Activated T-cell treated with anti-CD3 and anti-CD28 coated beads for 4 hours (primary cell): Measurements from ENCODE around the gene TNIK.
"Not testable (repeated sequence)": the region's sequence is repeated elsewhere in the genome, so short reads cannot be mapped to it uniquely, and the experiment has no call there.

Experiments
- DNase-seq: peaks from one replicate; pipeline ENCODE4 v3.0.0-alpha.2; 2020

The TNIK gene

DNA sequence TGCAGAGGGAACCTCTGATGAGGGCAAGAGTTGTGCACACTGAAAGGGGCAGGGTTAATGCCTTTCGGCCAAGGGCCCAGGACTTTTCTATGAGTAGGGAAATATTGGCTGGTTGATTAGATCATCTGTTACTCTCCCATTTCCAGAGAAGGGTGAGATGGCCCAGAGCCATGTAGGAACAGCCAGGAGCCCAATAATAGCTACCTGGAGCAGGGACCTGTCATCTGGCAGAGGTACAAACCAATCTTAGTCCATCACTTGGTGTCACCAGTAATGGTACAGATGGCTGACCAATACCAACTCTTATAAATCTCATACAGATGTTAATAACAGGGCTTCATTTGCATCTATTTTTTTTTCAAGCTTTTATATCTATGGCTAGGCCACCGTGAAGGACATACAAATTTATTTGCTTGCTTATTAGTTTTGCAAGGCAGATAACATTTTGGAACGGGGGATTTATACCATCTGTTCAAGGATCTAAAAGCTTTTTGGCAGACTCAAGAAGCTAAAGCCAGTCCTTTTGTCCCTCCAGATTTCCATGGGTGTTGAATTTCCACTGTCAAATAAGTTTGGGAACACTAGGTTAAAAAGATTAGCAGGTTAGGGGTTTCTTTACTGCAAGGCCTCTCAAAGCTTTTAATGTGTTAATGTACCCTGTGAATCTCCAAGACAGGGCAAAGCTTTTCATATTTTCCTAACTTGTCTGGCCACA is 79.3 kb downstream of the TNIK start:
- no peak for DNase-seq

DNA sequence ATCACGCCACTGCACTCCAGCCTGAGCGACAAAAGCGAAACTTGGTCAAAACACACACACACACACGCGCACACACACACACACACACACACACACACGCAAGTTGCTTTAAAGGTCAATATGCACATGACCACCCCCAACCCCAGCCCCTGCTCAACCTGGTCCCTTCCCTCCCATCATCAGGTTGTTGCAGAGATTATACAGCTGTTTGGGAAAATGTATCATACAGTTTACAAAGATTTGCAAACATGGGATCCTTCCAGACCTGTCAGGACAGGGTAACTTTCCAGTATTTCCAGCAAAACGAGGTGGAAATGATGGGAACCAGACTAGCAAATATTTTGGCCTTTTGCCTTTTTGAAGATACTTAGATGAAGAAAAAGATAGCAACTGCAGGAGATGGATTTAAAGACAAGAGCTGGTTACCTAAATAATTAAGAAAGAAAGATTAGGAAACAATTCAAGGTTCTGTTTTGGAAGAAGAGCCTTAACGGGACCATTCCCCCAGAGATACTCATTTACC is 80.2 kb downstream of the TNIK start:
- DNase-seq = no peak

DNA sequence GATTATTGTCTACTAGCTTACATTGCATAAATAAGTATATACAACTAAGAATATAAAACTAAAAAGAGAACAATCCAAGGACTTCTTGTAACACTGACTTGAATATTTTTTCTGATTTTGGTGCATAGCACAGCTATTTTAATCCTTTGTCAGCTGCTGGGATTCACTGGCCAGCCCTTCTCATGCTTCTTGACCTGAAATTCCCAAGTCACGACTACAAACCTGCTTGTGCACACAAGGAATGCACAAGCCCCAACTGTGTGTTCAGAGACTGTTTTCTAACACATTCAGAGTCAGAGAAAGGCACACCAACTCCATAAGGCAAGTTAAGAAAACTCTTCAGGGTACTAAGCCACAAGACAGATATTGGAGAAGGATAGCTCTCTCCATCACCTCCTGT is 80.9 kb downstream of the TNIK start:
- DNase-seq = no peak

DNA sequence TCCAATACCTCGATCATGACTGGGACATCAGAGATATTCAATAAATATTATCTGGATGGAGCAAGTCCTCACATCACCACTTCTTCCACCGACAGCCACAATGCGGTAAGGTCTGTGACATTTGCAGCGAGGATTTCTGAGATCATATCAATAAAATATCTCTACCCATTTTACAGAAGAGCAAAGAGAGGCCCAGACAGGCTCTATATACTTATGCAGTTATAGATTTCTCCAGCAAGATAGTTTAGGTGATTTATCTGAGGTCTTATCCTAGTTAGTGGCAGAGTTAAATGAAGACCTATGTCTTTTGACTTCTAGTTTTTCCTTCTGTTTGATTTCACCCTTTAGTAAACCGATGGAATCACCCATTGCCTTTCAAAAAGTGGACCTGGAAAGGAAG is 81.6 kb downstream of the TNIK start:
- no peak for DNase-seq

DNA sequence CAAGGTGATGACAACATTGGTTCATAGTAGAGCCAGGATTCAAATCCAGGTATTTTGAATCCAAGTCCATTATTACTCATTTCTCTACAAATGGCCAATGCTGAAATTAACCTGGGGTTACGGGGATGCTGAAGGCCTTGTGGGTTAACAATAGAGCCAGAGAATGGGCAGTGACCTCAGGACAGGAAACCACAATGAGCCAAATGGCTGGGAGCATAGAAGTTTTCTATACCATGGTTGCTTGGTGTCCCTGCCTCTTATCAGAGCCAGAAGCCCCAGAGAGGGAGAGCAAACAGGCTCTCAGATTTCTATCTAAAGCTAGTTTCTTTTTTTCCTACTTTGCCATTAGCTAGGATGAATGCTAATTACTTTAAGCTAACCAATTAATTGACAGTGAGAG is 82.3 kb downstream of the TNIK start:
- no peak for DNase-seq

DNA sequence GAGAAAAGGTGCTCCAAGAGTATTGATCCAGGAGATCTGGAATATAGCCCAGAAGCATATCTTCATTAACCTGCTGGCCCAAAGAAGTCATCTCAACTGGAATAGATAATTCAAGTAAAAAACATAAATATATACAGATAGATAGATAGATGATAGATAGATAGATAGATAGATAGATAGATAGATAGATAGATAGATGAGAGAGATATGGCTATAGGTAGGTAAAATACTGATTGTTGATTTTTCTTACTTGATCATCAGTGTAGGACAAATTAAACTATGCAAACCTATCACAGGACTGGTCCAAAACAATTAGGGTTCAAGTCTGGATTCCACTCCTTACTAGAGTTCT is 83.6 kb downstream of the TNIK start:
- no peak for DNase-seq

DNA sequence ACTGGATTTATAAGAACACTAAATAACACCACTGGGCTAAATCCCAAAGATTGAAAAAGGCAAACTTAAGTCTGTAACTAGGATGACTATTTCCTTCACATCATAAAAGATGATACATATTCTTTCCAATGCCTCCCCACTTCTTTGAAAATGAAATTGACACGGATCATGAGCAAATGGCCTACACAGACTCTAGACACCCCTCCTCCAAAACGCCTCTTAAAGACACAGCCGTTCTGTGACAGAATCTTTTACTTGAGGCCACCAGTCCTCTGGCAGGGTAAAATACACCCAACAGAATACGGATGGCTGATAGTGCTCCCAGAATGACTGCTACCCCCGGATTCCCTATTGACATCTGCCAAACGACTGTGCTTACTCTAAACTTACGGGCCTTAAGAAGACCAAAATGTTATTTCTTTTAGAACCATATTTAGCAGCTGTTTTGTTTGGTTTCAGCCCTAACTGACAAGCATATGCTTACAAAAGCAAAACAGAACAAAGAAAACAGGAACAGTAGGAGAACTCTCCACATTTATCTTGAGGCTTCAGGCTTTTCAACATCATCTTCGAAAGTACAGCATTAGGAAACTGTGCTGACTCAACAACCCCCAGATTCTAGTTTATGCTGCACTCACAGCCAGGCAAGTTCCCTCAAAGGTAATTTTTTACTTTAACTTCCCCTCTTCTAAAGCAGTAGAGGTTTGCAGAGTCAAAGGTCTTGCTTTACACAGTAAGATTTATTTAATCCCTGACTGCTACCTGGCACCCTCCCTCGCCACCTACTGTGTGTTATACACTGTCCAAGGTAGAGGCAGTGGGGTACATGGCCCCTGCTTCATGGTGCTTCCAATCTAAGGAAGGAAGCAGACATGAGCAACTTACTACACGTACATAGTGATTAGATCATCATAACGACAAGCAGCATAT is 84.3 kb downstream of the TNIK start:
- DNase-seq = no peak

DNA sequence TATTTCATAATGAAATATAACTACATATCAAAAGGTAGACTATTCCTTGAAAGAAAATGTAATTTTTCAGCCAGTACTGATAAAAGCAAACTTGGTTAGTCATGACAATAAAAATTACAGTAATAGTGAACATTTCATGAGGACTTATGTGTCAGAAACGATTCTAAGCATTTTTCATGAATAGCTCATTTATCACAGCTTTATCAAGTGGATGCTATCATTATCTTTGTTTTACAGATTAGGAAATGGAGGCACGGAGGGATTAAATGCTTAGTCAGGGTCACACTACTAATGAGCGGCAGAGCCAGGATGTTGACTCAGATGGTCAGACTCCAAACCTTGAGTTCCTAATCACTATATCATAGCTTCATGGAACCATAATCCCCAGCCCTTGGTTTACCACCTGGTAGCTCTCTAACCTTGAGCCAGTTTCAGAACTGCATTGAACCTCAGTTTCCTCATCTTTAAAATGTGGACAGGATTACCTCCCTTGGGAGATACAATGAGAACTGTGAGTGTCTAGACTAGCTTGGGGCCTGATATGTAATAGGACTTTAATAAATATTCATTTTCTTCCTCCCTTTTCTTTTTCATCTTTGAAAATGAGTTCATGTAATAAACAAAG is 85.4 kb downstream of the TNIK start:
- DNase-seq = no peak

DNA sequence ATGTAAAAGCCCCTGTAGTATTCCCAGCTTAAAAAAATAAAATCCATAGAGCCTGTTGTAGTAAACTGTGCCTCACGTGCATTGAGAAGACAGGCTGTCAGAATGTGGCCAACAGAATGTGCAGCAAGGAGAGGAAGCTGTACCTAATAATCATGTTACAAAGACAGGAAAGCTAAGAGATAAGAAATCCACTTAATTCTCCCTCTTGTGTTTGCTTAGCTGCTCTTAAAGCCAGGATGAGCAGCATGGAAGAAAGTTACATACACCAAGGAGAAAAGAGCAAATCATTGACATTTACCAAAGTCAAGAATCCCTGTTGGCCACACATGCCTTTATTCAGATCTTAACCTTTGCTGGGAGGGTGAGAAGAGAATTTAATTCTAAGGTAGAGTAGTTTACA is 85.9 kb downstream of the TNIK start:
- DNase-seq = no peak

DNA sequence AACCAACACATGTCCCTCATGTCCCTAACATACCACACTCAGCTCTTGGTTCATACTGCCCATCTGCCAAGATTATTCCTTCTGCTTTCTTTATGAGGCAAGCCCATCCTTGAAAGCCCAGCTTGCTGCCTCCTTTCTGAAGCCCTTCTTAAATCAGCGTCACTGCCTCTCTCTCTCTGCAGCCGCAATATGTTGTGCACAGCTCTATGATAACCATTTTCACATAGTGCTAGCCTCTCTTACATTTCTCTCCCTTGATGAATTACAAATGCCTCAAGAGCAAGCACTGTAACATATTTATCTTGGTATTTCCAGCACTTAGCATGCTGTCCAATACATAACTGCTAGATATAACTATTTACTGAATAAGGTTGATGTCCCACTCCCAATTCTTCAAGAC is 86.5 kb downstream of the TNIK start:
- no peak for DNase-seq

DNA sequence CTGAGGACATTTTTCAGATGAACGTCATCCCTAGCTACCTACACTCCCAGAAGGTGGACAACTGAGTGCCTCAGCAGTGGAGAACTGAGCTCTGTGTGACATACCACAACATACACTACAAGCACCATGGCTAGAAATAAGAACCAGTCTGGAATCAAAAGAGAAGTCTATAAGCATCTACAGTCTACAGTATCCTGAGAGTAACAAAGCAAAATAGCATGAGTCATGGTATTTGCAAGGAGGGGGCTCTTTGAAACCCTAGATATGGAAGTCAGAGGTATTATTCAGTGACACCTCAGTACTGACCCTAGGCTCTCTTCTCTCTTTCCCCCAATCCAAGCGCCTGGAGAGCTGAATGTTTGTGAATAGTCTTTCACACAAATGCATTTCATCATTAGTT is 87.5 kb downstream of the TNIK start:
- no peak for DNase-seq

DNA sequence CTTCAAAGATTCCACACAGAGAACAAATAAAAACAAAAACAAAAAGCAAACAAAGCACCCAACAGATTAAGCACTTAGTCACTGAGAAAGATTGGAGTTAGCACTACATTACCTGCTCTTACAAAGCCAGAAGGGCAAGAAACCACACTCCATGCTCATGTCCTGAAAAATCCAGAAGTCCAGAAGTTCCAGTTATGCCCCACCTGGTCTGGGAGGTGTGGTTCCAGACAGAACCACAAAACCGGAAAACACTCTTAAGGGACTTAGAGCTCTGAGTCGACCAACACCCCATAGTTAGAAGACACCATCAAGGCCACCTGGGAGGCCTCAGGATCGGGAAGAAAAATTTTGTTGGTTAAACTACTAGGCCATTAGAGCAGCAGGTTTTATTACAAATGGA is 88.9 kb downstream of the TNIK start:
- no peak for DNase-seq

DNA sequence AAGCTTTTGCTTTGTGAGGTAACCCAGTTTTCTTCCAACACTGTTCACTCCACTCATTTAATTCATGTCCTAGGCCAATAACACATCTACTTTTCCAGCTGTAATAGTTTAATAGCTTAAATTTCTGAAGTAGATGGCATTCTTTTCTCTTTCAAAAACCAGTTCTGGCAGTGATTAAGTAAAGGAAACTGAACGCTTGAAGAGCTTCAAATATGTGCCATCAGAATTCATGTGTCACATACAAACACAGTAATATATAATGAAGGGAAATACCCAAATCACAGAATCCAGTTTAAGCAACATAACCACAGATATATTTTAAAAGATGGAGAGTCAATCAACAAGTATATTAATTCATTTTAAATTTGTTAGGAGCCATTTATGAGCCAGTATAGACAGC is 91.0 kb downstream of the TNIK start:
- no peak for DNase-seq

DNA sequence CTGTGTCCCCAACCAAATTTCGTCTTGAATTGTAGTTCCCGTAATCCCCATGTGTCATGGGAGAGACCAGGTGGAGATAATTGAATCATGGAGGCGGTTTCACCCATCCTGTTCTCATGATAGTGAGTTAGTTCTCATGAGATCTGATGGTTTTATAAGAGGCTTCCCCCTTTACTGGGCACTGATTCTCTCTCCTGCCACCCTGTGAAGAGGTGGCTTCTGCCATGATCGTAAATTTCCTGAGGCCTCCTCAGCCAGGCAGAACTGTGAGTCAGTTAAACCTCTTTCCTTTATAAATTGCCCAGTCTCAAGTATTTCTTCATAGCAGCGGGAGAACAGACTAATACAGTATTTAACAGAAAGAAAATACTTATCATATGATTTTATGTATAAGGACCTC is 93.5 kb downstream of the TNIK start:
- DNase-seq = not testable (repeated sequence)

DNA sequence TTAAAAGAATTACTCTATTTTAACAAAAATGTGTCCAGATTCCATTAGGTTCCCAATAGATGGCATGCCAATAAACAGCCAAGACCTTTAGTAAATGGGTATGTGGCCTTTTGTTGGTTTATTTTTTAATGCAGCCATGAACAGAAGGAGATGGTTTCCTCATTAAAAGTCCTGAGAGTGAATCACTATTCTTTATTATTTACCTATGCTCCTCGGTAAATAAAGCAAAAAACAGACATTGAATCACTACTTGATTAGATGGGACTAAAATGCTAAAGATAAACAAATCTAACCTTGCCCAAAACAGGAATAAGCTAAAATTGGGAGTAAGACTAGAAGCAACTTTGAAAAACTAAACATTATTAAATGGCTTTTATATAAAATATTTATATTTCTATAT is 94.2 kb downstream of the TNIK start:
- DNase-seq = no peak

DNA sequence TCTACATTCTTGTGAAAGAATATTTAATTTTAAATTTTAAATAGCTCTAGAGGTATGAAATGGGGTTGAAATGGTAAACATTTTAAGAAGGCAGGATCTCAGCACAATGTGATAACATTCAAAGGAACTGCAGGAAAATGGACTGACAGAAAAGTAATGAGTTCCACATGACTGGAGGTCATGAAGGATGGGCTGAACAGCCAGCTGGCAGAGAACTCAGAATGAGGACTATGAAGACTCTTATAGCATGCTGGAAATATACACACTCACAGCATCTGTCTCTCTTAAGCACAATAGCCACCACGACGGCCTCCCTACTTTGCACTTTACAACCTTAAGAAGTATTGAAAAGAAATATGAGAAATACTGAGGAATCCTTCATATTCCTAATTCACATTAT is 94.7 kb downstream of the TNIK start:
- no peak for DNase-seq

DNA sequence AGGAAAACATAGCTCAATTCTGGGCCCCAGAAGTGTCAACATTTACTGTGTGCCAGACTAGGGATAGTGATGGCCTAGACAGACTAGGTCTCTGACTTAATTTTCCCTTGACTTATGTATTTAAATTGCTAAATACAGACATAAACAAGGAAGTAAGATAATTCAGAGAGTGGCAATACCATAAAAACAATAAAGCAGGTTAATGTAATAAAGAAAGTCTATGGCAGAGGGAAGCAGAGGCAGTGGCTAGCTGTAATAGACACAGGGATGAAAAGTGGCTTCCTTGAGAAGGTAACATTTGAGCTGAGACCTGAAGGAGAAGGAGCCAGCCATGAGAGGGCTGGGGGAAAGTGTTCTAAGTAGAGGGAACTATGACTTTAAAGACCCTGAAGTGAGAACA is 95.7 kb downstream of the TNIK start:
- DNase-seq = no peak

DNA sequence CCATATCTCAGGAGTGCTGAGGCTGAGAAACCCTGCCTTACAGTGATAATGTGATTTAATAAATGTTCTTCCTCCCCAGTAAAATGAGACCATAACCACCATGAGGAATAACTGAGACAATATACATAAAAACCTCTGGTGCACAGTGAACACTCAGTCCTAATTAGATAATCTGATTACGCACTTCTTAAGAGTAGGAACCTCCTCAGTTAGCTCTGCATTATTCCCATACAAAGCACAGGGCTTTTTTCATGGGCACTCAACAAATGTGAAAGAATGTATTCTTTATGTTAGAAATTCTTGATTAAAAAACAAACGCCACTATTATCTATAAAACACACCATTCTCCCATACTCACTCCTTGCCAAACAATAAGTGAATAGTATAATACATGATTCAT is 97.0 kb downstream of the TNIK start:
- DNase-seq = no peak

DNA sequence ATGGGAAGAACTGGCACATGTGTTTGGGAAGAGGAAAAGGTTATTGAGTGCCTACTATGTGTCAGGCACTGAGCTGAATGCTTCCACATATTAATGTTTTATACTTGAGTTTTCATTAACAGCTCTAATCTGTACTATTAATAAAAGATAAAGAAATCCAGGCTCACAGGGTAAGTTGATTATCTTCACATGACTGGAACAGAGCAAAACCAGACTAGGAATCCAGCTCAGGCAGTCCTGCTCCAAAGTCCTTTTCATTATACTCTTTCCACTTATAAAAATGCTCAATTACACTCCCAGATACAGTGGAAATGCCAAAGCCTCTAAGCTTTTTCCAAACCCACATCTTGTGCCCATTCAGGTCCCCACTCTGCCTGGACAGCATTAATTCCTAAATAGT is 97.6 kb downstream of the TNIK start:
- DNase-seq = no peak

DNA sequence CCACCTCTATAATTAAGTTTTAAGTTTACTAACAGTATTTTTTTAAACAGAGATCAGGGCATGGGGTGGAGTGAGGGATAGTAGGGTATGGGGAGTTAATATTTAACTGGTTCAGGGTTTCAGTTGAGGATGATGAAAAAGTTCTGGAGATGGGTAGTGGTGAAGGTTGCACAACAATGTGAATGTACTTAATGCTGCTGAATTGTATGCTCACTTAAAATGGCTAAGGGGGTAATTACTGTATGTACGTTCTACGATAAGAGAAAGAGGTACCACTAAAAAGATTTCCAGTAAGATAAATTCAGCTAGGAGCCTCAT is 101.4 kb downstream of the TNIK start:
- no peak for DNase-seq

DNA sequence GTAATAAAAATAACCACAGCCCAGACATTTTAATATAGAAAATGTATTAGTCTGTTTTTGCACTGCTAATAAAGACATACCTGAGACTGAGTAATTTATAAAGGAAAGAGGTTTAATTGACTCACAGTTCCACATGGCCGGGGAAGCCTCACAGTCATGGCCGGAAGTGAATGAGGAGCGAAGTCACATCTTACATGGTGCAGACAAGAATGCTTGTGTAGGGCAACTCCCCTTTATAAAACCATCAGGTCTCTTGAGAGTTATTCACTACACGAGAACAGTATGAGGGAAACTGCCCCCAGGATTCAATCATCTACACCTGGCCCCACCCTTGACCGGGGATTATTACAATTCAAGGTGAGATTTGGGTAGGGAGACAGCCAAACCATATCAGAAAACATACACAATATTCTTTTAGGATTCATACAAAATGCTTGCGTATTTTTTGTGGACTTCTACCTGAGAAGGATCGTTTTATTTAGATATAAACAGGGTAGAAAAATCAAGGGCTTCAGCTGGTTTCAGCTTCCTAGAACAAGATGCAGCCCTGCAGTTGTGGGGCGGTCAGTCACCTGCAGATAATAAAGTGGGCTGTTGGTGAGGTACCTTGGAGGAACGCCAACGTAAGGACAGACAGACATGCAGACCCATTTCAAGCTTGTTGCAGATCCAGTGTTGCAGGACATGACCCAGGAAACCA is 101.9 kb downstream of the TNIK start:
- DNase-seq = no peak

DNA sequence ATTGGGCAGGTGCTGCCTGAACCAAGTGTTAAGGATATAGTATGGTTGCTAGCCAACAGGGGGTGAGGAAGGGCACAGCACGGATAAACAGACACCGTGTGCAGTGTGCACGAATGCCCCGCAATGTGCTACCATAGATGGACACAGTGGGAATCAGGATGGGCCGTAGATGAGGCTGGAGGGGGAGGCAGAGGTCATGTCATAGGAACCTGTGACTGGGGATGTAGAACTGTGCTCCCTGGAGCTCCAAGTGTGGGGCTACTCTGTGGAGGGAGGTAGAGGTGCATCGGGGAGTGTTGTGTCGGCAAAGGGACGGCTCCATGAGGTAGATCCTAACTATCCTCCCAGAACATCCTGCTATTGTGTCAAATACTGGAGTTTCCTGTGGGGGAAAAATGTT is 102.5 kb downstream of the TNIK start:
- DNase-seq = no peak

DNA sequence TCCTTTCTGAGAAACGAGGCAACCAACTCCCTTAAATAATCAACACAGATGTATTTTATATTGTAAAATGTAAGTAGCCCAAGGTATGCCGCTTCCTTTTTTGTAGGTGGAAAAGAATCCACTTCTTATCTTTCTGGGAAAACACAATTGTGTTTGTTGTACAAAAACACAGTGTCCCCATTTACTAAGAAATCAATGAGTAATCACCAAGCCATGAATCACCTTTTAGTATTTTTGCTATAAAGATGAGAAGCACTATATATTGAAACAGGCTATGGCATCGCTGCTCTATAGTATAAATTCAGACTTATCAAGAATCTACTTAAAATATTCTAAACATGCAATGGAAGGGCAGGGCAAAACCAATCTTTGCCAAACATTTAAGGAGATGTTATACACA is 104.0 kb downstream of the TNIK start:
- DNase-seq = no peak
